ENCODE measurements around the gene EMP1. TPM values are rescaled to one million over a fixed set of nuclear protein-coding genes. Genes with fewer than 3 reads are reported as not detected.

EMP1 gene
- polyA plus RNA-seq, 1 experiment: 209 TPM

GRCh38 chr12:13211191-13211858 lies 14.8 kb downstream of the EMP1 start:
- H3K9me3 ChIP-seq (ENCODE audit: control insufficient read depth, insufficient read depth, low read length): no peaks in the 10 kb centered on the region
- CTCF ChIA-PET: interaction anchor here (0.8 to 7.1 kb wide), 57 partner anchors 8 to 424 kb away, joined by 3 to 84 read pairs (median 6); partner anchors contain the start of genes EMP1 and FAM234B
- DNase-seq (ENCODE audit: low read depth, low spot score): no peak
- POLR2A ChIA-PET: interaction anchor here (0.6 to 1.4 kb wide), 9 partner anchors 9 to 825 kb away, joined by 3 to 9 read pairs (median 3); no protein-coding TSS in a partner anchor
- H3K4me3 ChIP-seq (ENCODE audit: low read depth, low read length): no peak overlapping the region
- H3K27me3 ChIP-seq (ENCODE audit: control insufficient read depth, insufficient read depth, low read length): no peaks in the 10 kb centered on the region
- TF ChIP-seq, protein P1, sequence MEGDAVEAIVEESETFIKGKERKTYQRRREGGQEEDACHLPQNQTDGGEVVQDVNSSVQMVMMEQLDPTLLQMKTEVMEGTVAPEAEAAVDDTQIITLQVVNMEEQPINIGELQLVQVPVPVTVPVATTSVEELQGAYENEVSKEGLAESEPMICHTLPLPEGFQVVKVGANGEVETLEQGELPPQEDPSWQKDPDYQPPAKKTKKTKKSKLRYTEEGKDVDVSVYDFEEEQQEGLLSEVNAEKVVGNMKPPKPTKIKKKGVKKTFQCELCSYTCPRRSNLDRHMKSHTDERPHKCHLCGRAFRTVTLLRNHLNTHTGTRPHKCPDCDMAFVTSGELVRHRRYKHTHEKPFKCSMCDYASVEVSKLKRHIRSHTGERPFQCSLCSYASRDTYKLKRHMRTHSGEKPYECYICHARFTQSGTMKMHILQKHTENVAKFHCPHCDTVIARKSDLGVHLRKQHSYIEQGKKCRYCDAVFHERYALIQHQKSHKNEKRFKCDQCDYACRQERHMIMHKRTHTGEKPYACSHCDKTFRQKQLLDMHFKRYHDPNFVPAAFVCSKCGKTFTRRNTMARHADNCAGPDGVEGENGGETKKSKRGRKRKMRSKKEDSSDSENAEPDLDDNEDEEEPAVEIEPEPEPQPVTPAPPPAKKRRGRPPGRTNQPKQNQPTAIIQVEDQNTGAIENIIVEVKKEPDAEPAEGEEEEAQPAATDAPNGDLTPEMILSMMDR (IDR thresholded peaks at IDR 0.05; ENCODE audit: low read depth, low read length): no peak
- H3K27ac ChIP-seq (ENCODE audit: low read depth, low read length): no peak overlapping the region

DNA sequence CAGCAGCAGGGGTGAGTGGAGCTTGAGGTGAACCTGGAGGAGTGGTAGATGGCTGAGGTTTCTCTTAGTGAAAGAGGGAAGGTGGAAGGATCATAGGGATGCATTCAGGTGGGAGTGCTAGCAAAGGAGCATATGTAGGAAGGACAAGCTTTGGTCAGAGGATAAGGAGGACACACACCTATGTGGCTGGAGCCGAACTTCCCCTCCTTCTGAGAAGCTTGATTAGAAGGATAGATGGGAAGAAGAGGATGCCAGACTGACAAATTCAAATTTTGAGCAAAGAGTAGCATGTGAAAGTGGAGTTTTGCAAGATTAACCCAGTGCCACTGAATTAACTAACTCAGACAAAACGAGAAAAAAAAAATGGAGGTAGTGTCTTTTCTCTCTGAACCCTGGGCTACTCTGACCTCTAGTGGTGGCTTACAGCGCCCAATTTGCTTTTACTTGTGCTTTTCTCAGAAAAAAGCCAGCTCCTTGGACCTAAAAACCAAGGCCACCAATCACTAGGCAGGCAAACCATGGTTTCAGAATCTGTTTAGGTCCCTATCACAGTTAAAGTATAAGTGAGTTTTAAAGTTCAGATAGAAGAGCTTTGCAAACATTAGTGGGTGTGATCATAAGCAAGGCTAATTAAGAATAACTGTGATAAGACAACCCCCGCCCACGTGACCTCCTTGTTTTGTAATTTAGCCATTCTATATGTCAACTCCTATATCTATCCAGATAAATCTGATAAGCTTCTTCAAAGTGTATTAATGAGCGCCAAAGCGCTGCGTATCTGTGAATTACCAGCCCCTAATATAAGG lies 15.5 kb downstream of the EMP1 start:
- Histone ChIP-seq H3K27ac (ENCODE audit: low read depth, low read length) (no peak overlapping the region), H3K9me3 (ENCODE audit: control insufficient read depth, insufficient read depth, low read length) (no peaks in the 10 kb centered on the region), H3K27me3 (ENCODE audit: control insufficient read depth, insufficient read depth, low read length) (no peaks in the 10 kb centered on the region), H3K4me3 (ENCODE audit: low read depth, low read length) (no peak overlapping the region)
- no peak for DNase-seq (ENCODE audit: low read depth, low spot score)
- ChIA-PET POLR2A (interaction anchor here (0.6 to 1.4 kb wide), 9 partner anchors 9 to 204 kb away, joined by 3 to 9 read pairs (median 3); no protein-coding TSS in a partner anchor), CTCF (interaction anchor here (0.6 to 7.1 kb wide), 86 partner anchors 8 to 424 kb away, joined by 3 to 84 read pairs (median 5); partner anchors contain the start of genes EMP1 and FAM234B)
- TF ChIP-seq, protein P1 (IDR thresholded peaks at IDR 0.05; ENCODE audit: low read depth, low read length): peak; percentile 86

GRCh38 chr12:13215056-13215455 lies 18.5 kb downstream of the EMP1 start:
- peaks cover 9% of the 10 kb centered on the region; the same call in 1 of the 2 replicates for H3K9me3 ChIP-seq (ENCODE audit: control insufficient read depth, insufficient read depth, low read length)
- no peaks in the 10 kb centered on the region for H3K27me3 ChIP-seq (ENCODE audit: control insufficient read depth, insufficient read depth, low read length)
- CTCF ChIA-PET: interaction anchor here (1.3 to 2.2 kb wide), 2 partner anchors 63 to 299 kb away, joined by 6 to 10 read pairs; no protein-coding TSS in a partner anchor
- no peak overlapping the region for H3K4me3 ChIP-seq (ENCODE audit: low read depth, low read length)
- POLR2A ChIA-PET: no interaction called here
- H3K27ac ChIP-seq (ENCODE audit: low read depth, low read length): no peak overlapping the region
- TF ChIP-seq, protein P1 (IDR thresholded peaks at IDR 0.05; ENCODE audit: low read depth, low read length): no peak
- no peak for DNase-seq (ENCODE audit: low read depth, low spot score)

DNA sequence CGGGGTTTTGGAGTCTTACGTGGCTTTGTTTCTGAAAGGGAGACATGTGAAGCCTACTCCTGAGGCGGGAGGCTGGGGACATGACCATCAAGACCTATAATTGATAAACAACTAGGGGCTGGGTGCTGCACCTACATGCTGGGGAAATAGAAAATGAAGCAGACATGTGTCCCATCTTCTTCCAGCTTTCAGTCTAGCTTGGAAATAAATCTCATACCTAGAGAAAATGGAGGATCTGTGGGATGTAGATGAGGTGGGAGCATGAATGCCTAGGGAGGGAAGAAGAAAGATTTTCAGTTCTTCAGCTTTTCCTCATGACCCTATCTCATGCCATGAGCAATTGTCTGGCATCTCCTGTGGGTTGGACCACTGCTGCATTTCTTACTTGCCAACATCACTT lies 22.1 kb downstream of the EMP1 start:
- Histone ChIP-seq H3K27me3 (ENCODE audit: control insufficient read depth, insufficient read depth, low read length) (no peaks in the 10 kb centered on the region), H3K9me3 (ENCODE audit: control insufficient read depth, insufficient read depth, low read length) (peaks cover 9% of the 10 kb centered on the region; the same call in 1 of the 2 replicates), H3K27ac (ENCODE audit: low read depth, low read length) (no peak overlapping the region), H3K4me3 (ENCODE audit: low read depth, low read length) (no peak overlapping the region)
- TF ChIP-seq, protein P1 (IDR thresholded peaks at IDR 0.05; ENCODE audit: low read depth, low read length): no peak
- POLR2A ChIA-PET: interaction anchor here (0.7 kb wide), 1 partner anchor 18 kb away, joined by 3 read pairs; no protein-coding TSS in a partner anchor
- DNase-seq (ENCODE audit: low read depth, low spot score): no peak
- CTCF ChIA-PET: interaction anchor here (1.0 to 1.4 kb wide), 2 partner anchors 37 to 303 kb away, joined by 3 read pairs; no protein-coding TSS in a partner anchor

Measured in AG04450 (cell line).